ENCODE data around the gene RPIA. TPM values are rescaled to one million over a fixed set of nuclear protein-coding genes. Genes with fewer than 3 reads are reported as not detected.
A peak's percentile ranks its signal among the peaks of the same experiment; 100 is the strongest.

Gene RPIA
- total RNA-seq, 1 donor from 2014 or later, result 16.5 TPM

- intact Hi-C loops (cut with DNase I), result no loop called here
- TF ChIP-seq, protein P1, sequence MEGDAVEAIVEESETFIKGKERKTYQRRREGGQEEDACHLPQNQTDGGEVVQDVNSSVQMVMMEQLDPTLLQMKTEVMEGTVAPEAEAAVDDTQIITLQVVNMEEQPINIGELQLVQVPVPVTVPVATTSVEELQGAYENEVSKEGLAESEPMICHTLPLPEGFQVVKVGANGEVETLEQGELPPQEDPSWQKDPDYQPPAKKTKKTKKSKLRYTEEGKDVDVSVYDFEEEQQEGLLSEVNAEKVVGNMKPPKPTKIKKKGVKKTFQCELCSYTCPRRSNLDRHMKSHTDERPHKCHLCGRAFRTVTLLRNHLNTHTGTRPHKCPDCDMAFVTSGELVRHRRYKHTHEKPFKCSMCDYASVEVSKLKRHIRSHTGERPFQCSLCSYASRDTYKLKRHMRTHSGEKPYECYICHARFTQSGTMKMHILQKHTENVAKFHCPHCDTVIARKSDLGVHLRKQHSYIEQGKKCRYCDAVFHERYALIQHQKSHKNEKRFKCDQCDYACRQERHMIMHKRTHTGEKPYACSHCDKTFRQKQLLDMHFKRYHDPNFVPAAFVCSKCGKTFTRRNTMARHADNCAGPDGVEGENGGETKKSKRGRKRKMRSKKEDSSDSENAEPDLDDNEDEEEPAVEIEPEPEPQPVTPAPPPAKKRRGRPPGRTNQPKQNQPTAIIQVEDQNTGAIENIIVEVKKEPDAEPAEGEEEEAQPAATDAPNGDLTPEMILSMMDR (IDR thresholded peaks at IDR 0.05), result no peak
- Histone ChIP-seq H3K36me3 (no peaks in the 10 kb centered on the region), H3K27ac (no peak overlapping the region), H3K4me3 (no peak overlapping the region), H3K9me3 (no peaks in the 10 kb centered on the region), H3K27me3 (ENCODE audit: low read depth) (no peaks in the 10 kb centered on the region), H3K4me1 (peaks cover 9% of the 10 kb centered on the region)
- DNase-seq (no peak), ATAC-seq (no peak)
These were observed 5.2 kb upstream of the RPIA start for GRCh38 chr2:88686320-88686719.

- Histone ChIP-seq H3K27me3 (ENCODE audit: low read depth) (no peaks in the 10 kb centered on the region), H3K27ac (no peak overlapping the region), H3K4me1 (peaks cover 11% of the 10 kb centered on the region), H3K4me3 (no peak overlapping the region), H3K9me3 (no peaks in the 10 kb centered on the region), H3K36me3 (no peaks in the 10 kb centered on the region)
- ATAC-seq (no peak), DNase-seq (no peak)
- TF ChIP-seq, protein P1 (IDR thresholded peaks at IDR 0.05), result no peak
- intact Hi-C loops (cut with DNase I), result no loop called here
These were observed 4.1 kb upstream of the RPIA start for GRCh38 chr2:88687384-88687783.

DNA sequence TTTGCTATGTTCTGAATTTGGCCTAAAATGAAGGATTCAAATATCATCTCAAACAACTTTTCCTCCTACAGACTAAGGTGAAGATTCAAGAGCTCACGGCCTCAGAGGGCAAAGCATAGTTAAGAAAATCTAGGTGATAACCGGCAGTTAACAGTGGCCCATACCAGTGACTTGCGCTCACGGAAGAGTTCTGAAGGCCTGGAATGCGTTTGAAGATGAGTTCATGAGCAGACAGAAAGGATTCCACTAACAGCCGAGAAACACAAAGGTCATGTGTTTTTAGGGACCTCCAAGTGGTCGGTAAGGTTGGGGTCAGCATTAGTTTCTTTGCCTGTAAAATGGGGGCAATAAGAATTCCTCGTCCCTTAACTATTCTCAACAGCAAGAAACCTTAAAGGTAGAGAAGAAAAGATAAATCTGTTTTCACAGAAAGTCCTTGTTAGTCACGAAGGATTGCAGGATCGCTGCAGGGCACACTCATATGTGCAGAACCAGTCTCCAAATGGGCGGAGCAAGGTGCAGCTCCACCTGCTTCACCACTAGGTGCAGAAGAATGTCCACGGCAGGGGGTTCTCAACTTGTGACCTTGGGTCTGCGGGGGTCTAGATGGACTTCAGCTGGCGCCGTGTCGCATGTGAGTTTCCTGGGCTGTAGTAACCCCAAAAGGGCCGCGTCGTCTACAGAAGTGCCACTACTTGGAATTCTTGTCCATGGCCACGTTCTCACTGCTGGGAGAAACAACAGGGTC is 708 bp upstream of the RPIA start:
- intact Hi-C loops (cut with DNase I), result no loop called here
- ATAC-seq, result peak; percentile 34 to 52

GRCh38 chr2:88692187-88692586 is 714 bp downstream of the RPIA start:
- ATAC-seq (peak; percentile 6 to 20), DNase-seq (peak; percentile 52)
- Histone ChIP-seq H3K9me3 (no peaks in the 10 kb centered on the region), H3K36me3 (no peaks in the 10 kb centered on the region), H3K4me1 (peaks cover 23% of the 10 kb centered on the region), H3K4me3 (peak overlapping the region; percentile 90), H3K27ac (peak overlapping the region; percentile 87), H3K27me3 (ENCODE audit: low read depth) (no peaks in the 10 kb centered on the region)
- TF ChIP-seq, protein P1 (IDR thresholded peaks at IDR 0.05), result no peak
- intact Hi-C loops (cut with DNase I), result no loop called here

More for the DNA sequence above, 708 bp upstream of the RPIA start:
- peak overlapping the region; percentile 87 for H3K27ac ChIP-seq
- H3K9me3 ChIP-seq, result no peaks in the 10 kb centered on the region
- H3K4me1 ChIP-seq, result peaks cover 20% of the 10 kb centered on the region
- peak overlapping the region; percentile 90 for H3K4me3 ChIP-seq
- no peaks in the 10 kb centered on the region for H3K36me3 ChIP-seq
- TF ChIP-seq, protein P1 (IDR thresholded peaks at IDR 0.05), result no peak
- DNase-seq, result peak; percentile 57
- H3K27me3 ChIP-seq (ENCODE audit: low read depth), result no peaks in the 10 kb centered on the region

GRCh38 chr2:88693911-88694414 is 2.5 kb downstream of the RPIA start:
- intact Hi-C loops (cut with DNase I), result no loop called here
- Histone ChIP-seq H3K36me3 (no peaks in the 10 kb centered on the region), H3K4me1 (peaks cover 27% of the 10 kb centered on the region), H3K9me3 (no peaks in the 10 kb centered on the region), H3K4me3 (no peak overlapping the region), H3K27me3 (ENCODE audit: low read depth) (no peaks in the 10 kb centered on the region), H3K27ac (no peak overlapping the region)
- TF ChIP-seq, protein P1 (IDR thresholded peaks at IDR 0.05), result no peak
- ATAC-seq (no peak), DNase-seq (peak; percentile 45)

Measured in lower lobe of right lung (tissue), 2 donors.